Liver (tissue), 9 donors: ENCODE data around the gene GLTPD2. TPM values are rescaled to one million over a fixed set of nuclear protein-coding genes. Genes with fewer than 3 reads are reported as not detected.

Source experiments
- DNase-seq: peaks from one replicate; pipeline ENCODE4 v3.0.0-alpha.2; 2017; ENCODE audit warnings: low spot score
- H3K27ac ChIP-seq, 2 donors: one replicate each; pipeline ENCODE4 v1.7.0; 2013; ENCODE audit warnings: inconsistent platforms in 2 of 2, low read length in 2 of 2, control low read depth in 1 of 2, low read depth in 1 of 2, mild to moderate bottlenecking in 1 of 2
- H3K27me3 ChIP-seq, 4 donors: one replicate each; pipeline versions ENCODE4 v1.6.1 to v1.7.0; 2013; ENCODE audit warnings: low read length in 3 of 4, inconsistent platforms in 1 of 4, mild to moderate bottlenecking in 1 of 4, moderate library complexity in 1 of 4; ENCODE audit not compliant: control insufficient read depth in 4 of 4, insufficient read depth in 4 of 4
- H3K36me3 ChIP-seq, 4 donors: one replicate each; pipeline versions ENCODE4 v1.6.1 to v1.7.0; 2013; ENCODE audit warnings: low read length in 3 of 4, mild to moderate bottlenecking in 3 of 4, low read depth in 1 of 4, moderate library complexity in 1 of 4; ENCODE audit not compliant: control insufficient read depth in 4 of 4, insufficient read depth in 3 of 4
- H3K4me1 ChIP-seq, 4 donors: one replicate each; pipeline versions ENCODE4 v1.6.1 to v1.7.0; 2013; ENCODE audit warnings: low read length in 3 of 4, mild to moderate bottlenecking in 3 of 4, moderate library complexity in 1 of 4; ENCODE audit not compliant: control insufficient read depth in 4 of 4, insufficient read depth in 4 of 4
- H3K4me3 ChIP-seq, 3 donors: one replicate each; pipeline versions ENCODE4 v1.6.1 to v1.7.0; 2013; ENCODE audit warnings: low read length in 3 of 3, control low read depth in 1 of 3, low read depth in 1 of 3, mild to moderate bottlenecking in 1 of 3
- H3K9ac ChIP-seq, 2 donors: one replicate each; pipeline ENCODE4 v1.7.0; 2013; ENCODE audit warnings: low read length in 2 of 2, mild to moderate bottlenecking in 2 of 2, moderate library complexity in 2 of 2, control low read depth in 1 of 2, low read depth in 1 of 2
- H3K9me3 ChIP-seq, 4 donors: one replicate each; pipeline versions ENCODE4 v1.6.1 to v1.7.0; 2013; ENCODE audit warnings: low read length in 3 of 4; ENCODE audit not compliant: control insufficient read depth in 4 of 4
- ATF3 ChIP-seq: IDR thresholded peaks from 2 replicates; pipeline ENCODE4 v1.6.1; 2016; ENCODE audit warnings: antibody characterized with exemption
- CTCF ChIP-seq: fragments of 150-350 bp; IDR thresholded peaks from 2 replicates; pipeline ENCODE4 v1.5.1; 2017; ENCODE audit warnings: improper control_type of control experiment, low read depth, low read length; ENCODE audit not compliant: missing input control
- EGR1 ChIP-seq, 2 donors: IDR thresholded peaks; 2 replicates each; pipeline ENCODE4 v1.6.1; 2016 to 2018; ENCODE audit warnings: antibody characterized with exemption in 2 of 2, low read depth in 2 of 2
- FOXA1 ChIP-seq: IDR thresholded peaks from 2 replicates; pipeline ENCODE4 v1.6.1; 2016; ENCODE audit warnings: antibody characterized with exemption
- FOXA2 ChIP-seq: IDR thresholded peaks from 2 replicates; pipeline ENCODE4 v1.6.1; 2016; ENCODE audit warnings: antibody characterized with exemption
- GABPA ChIP-seq, 2 donors: IDR thresholded peaks in 1 of 2; conservative IDR thresholded peaks in 1 of 2; 2 replicates each; pipeline ENCODE4 v1.6.1; 2016; ENCODE audit warnings: antibody characterized with exemption in 2 of 2, mild to moderate bottlenecking in 1 of 2, moderate library complexity in 1 of 2
- HNF4A ChIP-seq, 2 donors: conservative IDR thresholded peaks; 2 replicates each; pipeline ENCODE4 v1.6.1; 2016; ENCODE audit warnings: antibody characterized with exemption in 2 of 2, mild to moderate bottlenecking in 2 of 2
- HNF4G ChIP-seq: IDR thresholded peaks from 2 replicates; pipeline ENCODE4 v1.6.1; 2016; ENCODE audit warnings: antibody characterized with exemption
- JUND ChIP-seq, 2 donors: IDR thresholded peaks; 2 replicates each; pipeline ENCODE4 v1.6.1; 2016; ENCODE audit warnings: antibody characterized with exemption in 2 of 2
- MAX ChIP-seq: IDR thresholded peaks from 2 replicates; pipeline ENCODE4 v1.6.1; 2016; ENCODE audit warnings: antibody characterized with exemption
- RAD21 ChIP-seq, 2 donors: IDR thresholded peaks; 2 replicates each; pipeline ENCODE4 v1.6.1; 2016; ENCODE audit warnings: antibody characterized with exemption in 2 of 2, mild to moderate bottlenecking in 2 of 2
- REST ChIP-seq: IDR thresholded peaks from 2 replicates; pipeline ENCODE4 v1.6.1; 2016; ENCODE audit warnings: antibody characterized with exemption, mild to moderate bottlenecking
- RXRA ChIP-seq, 2 donors: IDR thresholded peaks; 2 replicates each; pipeline ENCODE4 v1.6.1; 2017 to 2018; ENCODE audit warnings: antibody characterized with exemption in 2 of 2, mild to moderate bottlenecking in 1 of 2
- SP1 ChIP-seq: IDR thresholded peaks from 2 replicates; pipeline ENCODE4 v1.6.1; 2018; ENCODE audit warnings: antibody characterized with exemption, mild to moderate bottlenecking
- TAF1 ChIP-seq: conservative IDR thresholded peaks from 2 replicates; pipeline ENCODE4 v1.6.1; 2016; ENCODE audit warnings: antibody characterized with exemption, mild to moderate bottlenecking
- YY1 ChIP-seq: IDR thresholded peaks from 2 replicates; pipeline ENCODE4 v1.6.1; 2016; ENCODE audit warnings: antibody characterized with exemption, mild to moderate bottlenecking
- ZBTB33 ChIP-seq: IDR thresholded peaks from 2 replicates; pipeline ENCODE4 v1.6.1; 2016; ENCODE audit warnings: antibody characterized with exemption
- WGBS: extraction: QIAGEN DNeasy Blood & Tissue Kit; methylation state at CpG from one replicate; pipeline ENCODE4 v1.1.7; 2013; 5-methylcytosine and 5-hydroxymethylcytosine counted together
- polyA plus RNA-seq, 2 donors: library from polyadenylated mRNA; stranded (reverse) in 1 of 2; unstranded in 1 of 2; fragments of 200-250 nt in 1 of 2; fragments of >200 nt in 1 of 2; fragmentation: Nextera tagmentation in 1 of 2; extraction: Ambion mirVana in 1 of 2; gene quantifications; one replicate each; pipeline versions ENCODE4 v1.2.1 to v1.2.3, GENCODE V29; 2013 to 2015
- total RNA-seq, 2 donors: library from RNA; depleted of rRNA; stranded (reverse); fragments of >200 nt; gene quantifications; one replicate each; pipeline ENCODE4 v1.2.3, GENCODE V29; 2014
- donor health status: healthy.
- donor health status: healthy.
- donor health status: healthy.
- donor health status: healthy.
- donor health status: healthy.

GLTPD2 gene
- total and polyA plus RNA-seq, 4 donors: 15.1 to 63.2 (median 25.7) TPM

GRCh38 chr17:4782652-4783051 lies 6.1 kb upstream of the GLTPD2 start:
- Histone ChIP-seq H3K9me3 (no peaks in the 10 kb centered on the region), H3K4me1 (peaks cover 0 to 11% (median 3%) of the 10 kb centered on the region in 4 donors), H3K9ac (no peak overlapping the region), H3K27ac (no peak overlapping the region), H3K36me3 (peaks cover 0 to 3% (median under 1%) of the 10 kb centered on the region in 4 donors), H3K27me3 (no peaks in the 10 kb centered on the region), H3K4me3 (no peak overlapping the region)
- no peak for DNase-seq
- 71% methylated on average over 28 of the region's 28 CpGs for WGBS
- TF ChIP-seq MAX: no peak
- TF ChIP-seq RXRA (IDR thresholded peaks at IDR 0.05): no peak
- TF ChIP-seq RAD21 (IDR thresholded peaks at IDR 0.05): no peak
- TF ChIP-seq CTCF: no peak
- no peak for TF ChIP-seq TAF1
- no peak for TF ChIP-seq ATF3
- TF ChIP-seq SP1: no peak
- TF ChIP-seq FOXA1: no peak
- TF ChIP-seq ZBTB33: no peak
- TF ChIP-seq EGR1 (IDR thresholded peaks at IDR 0.05; ENCODE audit: low read depth in 2 of 2): no peak
- TF ChIP-seq GABPA (IDR thresholded peaks at IDR 0.05 in 1 of 2, conservative IDR thresholded peaks at IDR 0.05 in 1 of 2): no peak
- TF ChIP-seq FOXA2: no peak
- no peak for TF ChIP-seq HNF4G
- TF ChIP-seq YY1: no peak
- no peak for TF ChIP-seq HNF4A (conservative IDR thresholded peaks at IDR 0.05)
- no peak for TF ChIP-seq REST
- TF ChIP-seq JUND (IDR thresholded peaks at IDR 0.05): no peak
